HepG2 (cell line): Measurements from ENCODE around the gene PLEKHA5. TPM values are rescaled to one million over a fixed set of nuclear protein-coding genes. Genes with fewer than 3 reads are reported as not detected.

ENCODE experiments used
- ATAC-seq: fragments of 200-7000 bp; cut with Tn5 transposase; 3 replicates; pipeline ENCODE4 v1.9.1; 2020; ENCODE audit warnings: mild to moderate bottlenecking, moderate library complexity
- BruUV-seq: library from RNA; stranded (reverse); fragments of 400-500 nt; replicated peaks from 2 replicates; lab custom pipeline; 2021; lab: Mats Ljungman, UMichigan
- CTCF ChIA-PET: fragments of 300-600 bp; formaldehyde crosslinking; extraction: SDS; loops from one replicate; lab custom pipeline; 2021; ENCODE audit warnings: low total read pairs, inconsistent platforms, low intra/inter-chr PET ratio; lab: Yijun Ruan, JAX
- POLR2A ChIA-PET: fragments of 350-600 bp; sonication (Branson Sonifier 250); formaldehyde crosslinking; loops from one replicate; lab custom pipeline; 2020; ENCODE audit warnings: antibody characterized with exemption, inconsistent platforms; lab: Yijun Ruan, JAX
- DNase-seq: peaks from one replicate; pipeline ENCODE4 v3.0.0-alpha.2; 2015; ENCODE audit warnings: low spot score
- FAIRE-seq: peaks from 3 replicates; lab custom pipeline; 2011; peaks lifted over from hg19 to GRCh38; lab: Jason Lieb, UNC
- H2AFZ ChIP-seq: one replicate; pipeline ENCODE4 v1.6.1; 2011; ENCODE audit warnings: low read length, inconsistent platforms
- H3K27ac ChIP-seq: fragments of 300-600 bp; 3 replicates; pipeline ENCODE4 v1.8.0; 2011; ENCODE audit warnings: mixed run types, mild to moderate bottlenecking, mixed read lengths, low read length, inconsistent platforms; ENCODE audit not compliant: insufficient read depth; ENCODE audit errors: extremely low read length
- H3K27me3 ChIP-seq, 2 experiments: fragments of 200-600 bp in 1 of 2; 2 replicates in 1 of 2; 3 replicates in 1 of 2; pipeline versions ENCODE4 v1.6.0 to v1.8.0; 2011; ENCODE audit warnings: low read length in 2 of 2, mild to moderate bottlenecking in 2 of 2, moderate library complexity in 2 of 2, inconsistent platforms in 1 of 2; ENCODE audit not compliant: insufficient read depth in 2 of 2, control insufficient read depth in 1 of 2
- H3K36me3 ChIP-seq, 2 experiments: fragments of 200-600 bp in 1 of 2; replicated peaks in 1 of 2; 2 replicates in 1 of 2; 3 replicates in 1 of 2; pipeline versions ENCODE4 v1.5.1 to v1.8.0; 2011; ENCODE audit warnings: low read length in 2 of 2, inconsistent platforms in 1 of 2; ENCODE audit not compliant: insufficient read depth in 2 of 2, control insufficient read depth in 1 of 2
- H3K4me1 ChIP-seq: 2 replicates; pipeline ENCODE4 v1.5.1; 2012; ENCODE audit warnings: low read length, inconsistent platforms; ENCODE audit not compliant: insufficient read depth
- H3K4me2 ChIP-seq: 2 replicates; pipeline ENCODE4 v1.6.0; 2011; ENCODE audit warnings: low read depth, low read length, inconsistent platforms
- H3K4me3 ChIP-seq, 3 experiments: fragments of 200-600 bp in 1 of 3; sonication (generic), shearing (Covaris generic) in 1 of 3; replicated peaks in 1 of 3; 2 replicates each; pipeline ENCODE4 v1.5.1; 2011 to 2016; ENCODE audit warnings: low read length in 3 of 3, inconsistent platforms in 2 of 3, low read depth in 2 of 3, mild to moderate bottlenecking in 2 of 3, control low read depth in 1 of 3, mixed read lengths in 1 of 3; ENCODE audit not compliant: insufficient read depth in 1 of 3
- H3K79me2 ChIP-seq: one replicate; pipeline ENCODE4 v1.6.1; 2011; ENCODE audit warnings: low read length, inconsistent platforms; ENCODE audit not compliant: insufficient read depth
- H3K9ac ChIP-seq: 2 replicates; pipeline ENCODE4 v1.6.0; 2011; ENCODE audit warnings: mild to moderate bottlenecking, low read depth, low read length, inconsistent platforms; ENCODE audit not compliant: insufficient read depth
- H3K9me3 ChIP-seq: 2 replicates; pipeline ENCODE4 v1.5.1; 2012; ENCODE audit warnings: mild to moderate bottlenecking, low read length
- H4K20me1 ChIP-seq: 2 replicates; pipeline ENCODE4 v1.6.0; 2011; ENCODE audit warnings: inconsistent platforms, mild to moderate bottlenecking, low read length, moderate library complexity; ENCODE audit not compliant: insufficient read depth
- BHLHE40 ChIP-seq: IDR thresholded peaks from 2 replicates; pipeline ENCODE4 v1.6.1; 2011; ENCODE audit warnings: low read length, improper control_type of control experiment
- FOSL1 ChIP-seq: sonication (generic); formaldehyde crosslinking; IDR thresholded peaks from 2 replicates; pipeline ENCODE4 v1.9.0; 2021; ENCODE audit warnings: missing genetic modification reagents, borderline replicate concordance
- HES4 ChIP-seq: sonication (generic); formaldehyde crosslinking; IDR thresholded peaks from 2 replicates; pipeline ENCODE4 v1.9.0; 2021; ENCODE audit warnings: mild to moderate bottlenecking, missing genetic modification reagents, borderline replicate concordance
- POLR2A ChIP-seq, 2 experiments: IDR thresholded peaks; 2 replicates each; pipeline ENCODE4 v1.6.1; 2011; ENCODE audit warnings: low read depth in 2 of 2, low read length in 2 of 2, mild to moderate bottlenecking in 1 of 2, moderate library complexity in 1 of 2; ENCODE audit not compliant: insufficient read depth in 1 of 2
- RAD51 ChIP-seq: fragments of 450-650 bp; IDR thresholded peaks from 2 replicates; pipeline ENCODE4 v1.6.1; 2016; ENCODE audit warnings: borderline replicate concordance
- RBAK ChIP-seq: sonication (generic); formaldehyde crosslinking; IDR thresholded peaks from 2 replicates; pipeline ENCODE4 v1.5.1; 2020; ENCODE audit warnings: mild to moderate bottlenecking, missing genetic modification reagents
- TBX3 ChIP-seq: fragments of 450-650 bp; IDR thresholded peaks from 2 replicates; pipeline ENCODE4 v1.6.1; 2017; ENCODE audit warnings: antibody characterized with exemption, mild to moderate bottlenecking, inconsistent platforms, borderline replicate concordance
- ZNF138 ChIP-seq: sonication (generic); formaldehyde crosslinking; IDR thresholded peaks from 2 replicates; pipeline ENCODE4 v1.5.0; 2020; ENCODE audit warnings: mild to moderate bottlenecking, low read depth, missing genetic modification reagents
- ZNF329 ChIP-seq: sonication (generic); formaldehyde crosslinking; IDR thresholded peaks from 2 replicates; pipeline ENCODE4 v1.9.0; 2021; ENCODE audit warnings: low read depth, mild to moderate bottlenecking, missing genetic modification reagents
- ZNF766 ChIP-seq: sonication (generic); formaldehyde crosslinking; IDR thresholded peaks from 2 replicates; pipeline ENCODE4 v1.5.0; 2020; ENCODE audit warnings: missing genetic modification reagents, borderline replicate concordance
- WGBS: methylation state at CpG from one replicate; pipeline ENCODE4 v1.1.6; 2017; ENCODE audit warnings: low lambda C conversion rate; 5-methylcytosine and 5-hydroxymethylcytosine counted together
- in situ Hi-C: cut with HindIII; loops from 2 replicates; pipeline ENCODE4 v1.10.0; 2017; ENCODE audit warnings: low pct_unique_long_range_greater_than_20kb; ENCODE audit not compliant: extremely low pct_ligation_motif_present
- intact Hi-C: fragments of 100-400 bp; cut with micrococcal nuclease; formaldehyde crosslinking; loops from one replicate; pipeline ENCODE4 v1.10.0; 2022; ENCODE audit not compliant: unreplicated experiment
- polyA plus RNA-seq, 8 experiments: library from polyadenylated mRNA; depleted of rRNA in 3 of 8; stranded (reverse) in 7 of 8; unstranded in 1 of 8; fragments of >200 nt; fragmentation: Illumina TruSeq in 4 of 8; extraction: Trizol in 4 of 8; gene quantifications; 2 replicates each; pipeline versions ENCODE4 v1.2.1 to v1.2.3, GENCODE V29; 2011 to 2016; ENCODE audit warnings: low read depth in 4 of 8, missing spikeins in 1 of 8, mixed read lengths in 1 of 8; ENCODE audit not compliant: insufficient read depth in 1 of 8
- total RNA-seq, 5 experiments: library from RNA; depleted of rRNA; stranded (reverse); fragments of >200 nt; fragmentation: Illumina TruSeq; extraction: Trizol; gene quantifications; 2 replicates each; pipeline ENCODE4 v1.2.3, GENCODE V29; 2016; ENCODE audit warnings: low read depth in 1 of 5
- TF ChIP-seq, protein P1 (sequence below): sonication (generic); formaldehyde crosslinking; IDR thresholded peaks from 2 replicates; pipeline ENCODE4 v1.4.0; 2020; ENCODE audit warnings: mild to moderate bottlenecking, low read depth, missing genetic modification reagents
- TF ChIP-seq, protein P2 (sequence below): IDR thresholded peaks from 2 replicates; pipeline ENCODE4 v1.6.1; 2016; ENCODE audit warnings: missing biosample characterization, missing genetic modification reagents, low read depth

Gene PLEKHA5
- total and polyA plus RNA-seq, 2 of the 13 experiments (the other 11 are each of a cell fraction or from before 2014, with no cell fraction given), result 4.2 to 15.4 TPM

DNA sequence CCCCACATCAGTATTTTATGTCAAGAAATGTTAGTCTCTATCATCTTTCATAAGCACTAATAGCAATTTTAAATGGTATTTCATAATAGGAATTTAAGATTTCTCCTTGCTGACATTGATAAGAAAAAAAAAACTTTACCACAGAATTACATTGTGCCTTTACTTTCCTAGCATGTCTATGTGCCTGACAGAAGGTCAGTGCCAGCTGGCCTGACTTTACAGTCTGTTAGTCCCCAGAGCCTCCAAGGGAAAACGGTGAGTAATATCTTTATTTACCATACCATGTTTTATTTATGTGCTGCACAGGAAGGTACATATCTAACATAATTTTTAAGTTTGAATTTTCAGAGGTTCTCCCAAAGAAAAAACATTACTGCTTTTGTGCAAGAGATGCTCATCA is 157.8 kb downstream of the PLEKHA5 start:
- 92% methylated on average over 1 of the region's 1 CpG for WGBS
- DNase-seq (no peak), FAIRE-seq (no peak), ATAC-seq (no peak)
- peaks cover 1 to 4% of the 10 kb centered on the region in 2 experiments; a peak in 3 of 5 replicates for H3K36me3 ChIP-seq
- no peak for TF ChIP-seq BHLHE40
- no peak for TF ChIP-seq ZNF766
- BruUV-seq, result no TSS peak
- H3K27ac ChIP-seq, result no peak overlapping the region
- H4K20me1 ChIP-seq, result no peaks in the 10 kb centered on the region
- in situ Hi-C loops (loop anchor here (25.0 kb wide), 1 partner anchor 850 kb away; no protein-coding TSS in a partner anchor), intact Hi-C loops (loop anchor here (5.0 kb wide), 1 partner anchor 100 kb away; no protein-coding TSS in a partner anchor)
- H2AFZ ChIP-seq, result no peak overlapping the region
- H3K9ac ChIP-seq, result no peak overlapping the region
- ChIA-PET POLR2A (no interaction called here), CTCF (no interaction called here)
- no peak overlapping the region for H3K4me2 ChIP-seq
- no peaks in the 10 kb centered on the region for H3K27me3 ChIP-seq
- H3K79me2 ChIP-seq, result no peaks in the 10 kb centered on the region
- H3K4me1 ChIP-seq, result peaks cover 7% of the 10 kb centered on the region
- H3K4me3 ChIP-seq, result no peak overlapping the region
- no peaks in the 10 kb centered on the region for H3K9me3 ChIP-seq

DNA sequence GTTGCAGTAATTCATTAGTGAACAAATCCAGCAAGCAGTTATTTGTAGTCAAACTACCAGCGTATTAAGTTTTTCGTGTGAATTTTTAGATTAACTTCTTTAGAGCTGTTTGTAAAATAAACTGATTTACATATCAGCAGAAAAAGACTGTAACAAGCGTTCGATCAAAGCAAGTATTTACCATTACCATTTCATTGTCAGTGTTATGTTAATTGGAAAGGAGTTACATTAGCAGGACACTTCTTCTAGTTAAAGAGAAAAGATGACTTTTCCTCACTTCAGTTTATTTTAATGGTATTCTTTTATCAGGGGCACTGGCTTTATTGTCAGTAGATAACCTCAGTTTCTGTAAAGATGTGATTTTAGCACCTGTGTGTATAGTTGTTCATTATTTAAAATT is 158.6 kb downstream of the PLEKHA5 start:
- Histone ChIP-seq H3K9me3 (no peaks in the 10 kb centered on the region), H3K4me1 (peaks cover 7% of the 10 kb centered on the region), H3K27ac (no peak overlapping the region), H3K9ac (no peak overlapping the region), H3K27me3 (no peaks in the 10 kb centered on the region), H3K4me2 (no peak overlapping the region), H3K79me2 (no peaks in the 10 kb centered on the region), H2AFZ (no peak overlapping the region), H3K4me3 (no peak overlapping the region), H4K20me1 (no peaks in the 10 kb centered on the region), H3K36me3 (peaks cover 1 to 4% of the 10 kb centered on the region in 2 experiments; a peak in 3 of 5 replicates)
- ChIA-PET CTCF (interaction anchor here (1.0 to 1.6 kb wide), 2 partner anchors 427 to 858 kb away, joined by 3 to 5 read pairs; no protein-coding TSS in a partner anchor), POLR2A (no interaction called here)
- no peak for FAIRE-seq
- ATAC-seq, result no peak
- intact Hi-C loops, result loop anchor here (1.0 to 5.0 kb wide), 2 partner anchors 101 to 858 kb away; no protein-coding TSS in a partner anchor
- no TSS peak for BruUV-seq
- 98% methylated on average over 4 of the region's 4 CpGs for WGBS
- in situ Hi-C loops, result loop anchor here (25.0 kb wide), 1 partner anchor 851 kb away; no protein-coding TSS in a partner anchor
- no peak for DNase-seq
- TF ChIP-seq ZNF138 (no peak), HES4 (CRISPR knock-in tag) (no peak), ZNF329 (no peak), RBAK (CRISPR knock-in tag) (no peak), FOSL1 (CRISPR knock-in tag) (no peak), RAD51 (no peak), POLR2A (IDR thresholded peaks at IDR 0.05; ENCODE audit: insufficient read depth in 1 of 2, low read depth in 2 of 2, low read length in 2 of 2) (no peak), TBX3 (no peak)
- TF ChIP-seq, protein P1, sequence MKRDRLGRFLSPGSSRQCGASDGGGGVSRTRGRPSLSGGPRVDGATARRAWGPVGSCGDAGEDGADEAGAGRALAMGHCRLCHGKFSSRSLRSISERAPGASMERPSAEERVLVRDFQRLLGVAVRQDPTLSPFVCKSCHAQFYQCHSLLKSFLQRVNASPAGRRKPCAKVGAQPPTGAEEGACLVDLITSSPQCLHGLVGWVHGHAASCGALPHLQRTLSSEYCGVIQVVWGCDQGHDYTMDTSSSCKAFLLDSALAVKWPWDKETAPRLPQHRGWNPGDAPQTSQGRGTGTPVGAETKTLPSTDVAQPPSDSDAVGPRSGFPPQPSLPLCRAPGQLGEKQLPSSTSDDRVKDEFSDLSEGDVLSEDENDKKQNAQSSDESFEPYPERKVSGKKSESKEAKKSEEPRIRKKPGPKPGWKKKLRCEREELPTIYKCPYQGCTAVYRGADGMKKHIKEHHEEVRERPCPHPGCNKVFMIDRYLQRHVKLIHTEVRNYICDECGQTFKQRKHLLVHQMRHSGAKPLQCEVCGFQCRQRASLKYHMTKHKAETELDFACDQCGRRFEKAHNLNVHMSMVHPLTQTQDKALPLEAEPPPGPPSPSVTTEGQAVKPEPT (CRISPR knock-in tag), result no peak
- TF ChIP-seq, protein P2, sequence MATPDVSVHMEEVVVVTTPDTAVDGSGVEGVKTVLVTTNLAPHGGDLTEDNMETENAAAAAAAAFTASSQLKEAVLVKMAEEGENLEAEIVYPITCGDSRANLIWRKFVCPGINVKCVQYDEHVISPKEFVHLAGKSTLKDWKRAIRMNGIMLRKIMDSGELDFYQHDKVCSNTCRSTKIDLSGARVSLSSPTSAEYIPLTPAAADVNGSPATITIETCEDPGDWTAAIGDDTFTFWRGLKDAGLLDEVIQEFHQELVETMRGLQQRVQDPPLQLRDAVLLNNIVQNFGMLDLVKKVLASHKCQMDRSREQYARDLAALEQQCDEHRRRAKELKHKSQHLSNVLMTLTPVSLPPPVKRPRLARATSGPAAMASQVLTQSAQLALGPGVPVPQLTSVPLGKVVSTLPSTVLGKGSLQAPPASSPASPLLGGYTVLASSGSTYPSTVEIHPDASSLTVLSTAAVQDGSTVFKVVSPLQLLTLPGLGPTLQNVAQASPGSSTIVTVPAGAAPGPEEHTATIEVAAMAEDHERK (CRISPR knock-in tag), result no peak
